Ramos (cell line): Measurements from ENCODE around the gene LUZP1.

Source experiments
- in situ Hi-C: fragments of 300-500 bp; cut with MboI; formaldehyde crosslinking; loops from one replicate; pipeline ENCODE4 v1.14.3; 2022; ENCODE audit warnings: low sequenced_read_pairs; ENCODE audit not compliant: unreplicated experiment

The LUZP1 gene

GRCh38 chr1:23039308-23039826 is 129.3 kb downstream of the LUZP1 start:
- in situ Hi-C loops, result no loop called here

- in situ Hi-C loops, result no loop called here
Observed at GRCh38 chr1:23037081-23037740, 131.4 kb downstream of the LUZP1 start.

- in situ Hi-C loops, result no loop called here
Observed at GRCh38 chr1:23035823-23036452, 132.7 kb downstream of the LUZP1 start.
